GM12801 (cell line): ENCODE results near the gene EXOSC3.

ENCODE experiments used
- CTCF ChIP-seq: IDR thresholded peaks from one replicate; pipeline ENCODE4 v1.5.1; 2011; ENCODE audit warnings: control low read depth; ENCODE audit not compliant: insufficient read length; ENCODE audit errors: extremely low read depth

EXOSC3 gene

GRCh38 chr9:37732952-37733351 is 51.9 kb downstream of the EXOSC3 start:
- TF ChIP-seq CTCF: no peak

GRCh38 chr9:37732086-37732741 is 52.6 kb downstream of the EXOSC3 start:
- no peak for TF ChIP-seq CTCF

GRCh38 chr9:37730839-37731238 is 54.0 kb downstream of the EXOSC3 start:
- TF ChIP-seq CTCF: no peak

GRCh38 chr9:37730256-37730655 is 54.6 kb downstream of the EXOSC3 start:
- TF ChIP-seq CTCF: no peak
